ENCODE measurements around the gene CDH12.

CDH12 gene

DNA sequence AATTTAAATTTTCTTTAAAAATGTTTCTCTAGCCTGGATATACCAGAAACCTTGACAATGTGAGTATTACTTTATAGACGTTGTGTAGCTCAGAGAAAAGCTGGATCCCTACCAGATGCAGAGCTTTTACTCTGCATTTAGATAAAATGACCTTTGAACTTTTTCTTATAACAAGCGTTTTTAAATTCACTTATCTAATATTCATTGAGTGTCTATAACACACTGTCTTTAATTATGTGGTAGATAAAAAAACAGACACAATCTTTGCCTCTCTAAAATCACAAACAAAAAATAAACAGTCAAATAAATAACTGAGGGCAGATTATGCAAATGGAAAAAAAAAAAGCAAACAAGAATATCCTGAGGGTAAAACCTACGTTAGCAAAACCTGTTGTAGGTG, 773.6 kb downstream of the CDH12 start:
- H3K36me3 ChIP-seq (replicated peaks): no peaks in the 10 kb centered on the region
- TF ChIP-seq, protein P1, sequence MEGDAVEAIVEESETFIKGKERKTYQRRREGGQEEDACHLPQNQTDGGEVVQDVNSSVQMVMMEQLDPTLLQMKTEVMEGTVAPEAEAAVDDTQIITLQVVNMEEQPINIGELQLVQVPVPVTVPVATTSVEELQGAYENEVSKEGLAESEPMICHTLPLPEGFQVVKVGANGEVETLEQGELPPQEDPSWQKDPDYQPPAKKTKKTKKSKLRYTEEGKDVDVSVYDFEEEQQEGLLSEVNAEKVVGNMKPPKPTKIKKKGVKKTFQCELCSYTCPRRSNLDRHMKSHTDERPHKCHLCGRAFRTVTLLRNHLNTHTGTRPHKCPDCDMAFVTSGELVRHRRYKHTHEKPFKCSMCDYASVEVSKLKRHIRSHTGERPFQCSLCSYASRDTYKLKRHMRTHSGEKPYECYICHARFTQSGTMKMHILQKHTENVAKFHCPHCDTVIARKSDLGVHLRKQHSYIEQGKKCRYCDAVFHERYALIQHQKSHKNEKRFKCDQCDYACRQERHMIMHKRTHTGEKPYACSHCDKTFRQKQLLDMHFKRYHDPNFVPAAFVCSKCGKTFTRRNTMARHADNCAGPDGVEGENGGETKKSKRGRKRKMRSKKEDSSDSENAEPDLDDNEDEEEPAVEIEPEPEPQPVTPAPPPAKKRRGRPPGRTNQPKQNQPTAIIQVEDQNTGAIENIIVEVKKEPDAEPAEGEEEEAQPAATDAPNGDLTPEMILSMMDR (IDR thresholded peaks at IDR 0.05; ENCODE audit: low read depth, low read length, missing control alignments): no peak

GRCh38 chr5:22079002-22079401, 774.1 kb downstream of the CDH12 start:
- H3K27ac ChIP-seq: no peak overlapping the region
- H3K36me3 ChIP-seq (replicated peaks): no peaks in the 10 kb centered on the region
- in situ Hi-C loops (cut with HindIII; ENCODE audit: low pct_ligation_motif_present, low sequenced_read_pairs): no loop called here
- no peaks in the 10 kb centered on the region for H3K27me3 ChIP-seq (replicated peaks)
- TF ChIP-seq, protein P1 (IDR thresholded peaks at IDR 0.05; ENCODE audit: low read depth, low read length, missing control alignments): no peak
- DNase-seq: no peak
- H3K4me3 ChIP-seq (ENCODE audit: low read depth, low read length): no peak overlapping the region

More for the DNA sequence above, 773.6 kb downstream of the CDH12 start:
- Histone ChIP-seq H3K27me3 (replicated peaks) (no peaks in the 10 kb centered on the region), H3K4me3 (ENCODE audit: low read depth, low read length) (no peak overlapping the region), H3K27ac (no peak overlapping the region)
- DNase-seq: no peak
- in situ Hi-C loops (cut with HindIII; ENCODE audit: low pct_ligation_motif_present, low sequenced_read_pairs): no loop called here

DNA sequence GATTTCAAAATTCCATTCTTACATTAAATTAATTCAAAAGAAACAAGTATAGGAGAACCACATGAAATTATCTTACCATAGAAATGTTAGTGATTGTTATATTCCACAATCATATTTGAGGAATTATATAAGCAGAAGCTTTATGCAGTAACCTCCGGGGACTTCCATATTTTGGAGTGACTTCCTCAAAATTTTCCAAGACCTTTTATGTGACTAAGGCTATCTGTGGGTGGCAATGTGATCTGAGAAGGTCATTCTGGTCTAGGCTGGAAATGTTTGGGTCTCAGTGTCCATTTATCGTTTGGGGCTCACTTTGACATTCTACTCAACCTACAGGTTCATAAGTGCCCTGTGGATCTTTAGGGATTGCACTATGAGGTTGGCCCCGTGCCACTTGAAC, 776.6 kb downstream of the CDH12 start:
- no peaks in the 10 kb centered on the region for H3K36me3 ChIP-seq (replicated peaks)
- in situ Hi-C loops (cut with HindIII; ENCODE audit: low pct_ligation_motif_present, low sequenced_read_pairs): no loop called here
- no peak for DNase-seq
- H3K27ac ChIP-seq: no peak overlapping the region
- H3K27me3 ChIP-seq (replicated peaks): no peaks in the 10 kb centered on the region
- TF ChIP-seq, protein P1 (IDR thresholded peaks at IDR 0.05; ENCODE audit: low read depth, low read length, missing control alignments): no peak
- no peak overlapping the region for H3K4me3 ChIP-seq (ENCODE audit: low read depth, low read length)

DNA sequence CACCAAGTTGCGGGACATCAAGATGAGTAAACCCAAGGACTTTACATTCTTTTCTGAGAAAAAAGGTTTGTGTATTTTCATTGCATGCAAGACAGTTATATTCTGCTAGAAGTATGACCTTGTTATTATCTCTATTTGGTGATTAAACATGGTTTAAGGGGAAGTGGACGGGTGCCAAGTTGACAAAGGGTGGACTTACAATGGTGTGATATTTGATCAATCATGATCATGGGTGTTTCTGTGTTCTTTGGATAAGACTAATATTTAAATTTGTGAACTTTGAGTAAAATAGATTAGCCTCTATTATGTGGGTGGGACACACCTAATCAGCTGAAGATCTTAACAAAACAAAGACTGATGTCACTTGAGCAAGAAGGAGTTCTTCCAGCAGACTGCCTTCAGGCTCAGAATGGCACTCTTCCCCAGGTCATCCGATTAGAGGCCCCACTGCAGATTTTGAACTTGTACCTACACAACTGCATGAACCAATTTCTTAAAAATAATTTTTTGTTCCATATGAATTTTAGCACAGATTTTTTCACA, 782.9 kb downstream of the CDH12 start:
- no peaks in the 10 kb centered on the region for H3K27me3 ChIP-seq (replicated peaks)
- no peak overlapping the region for H3K27ac ChIP-seq
- TF ChIP-seq, protein P1 (IDR thresholded peaks at IDR 0.05; ENCODE audit: low read depth, low read length, missing control alignments): no peak
- H3K36me3 ChIP-seq (replicated peaks): no peaks in the 10 kb centered on the region
- in situ Hi-C loops (cut with HindIII; ENCODE audit: low pct_ligation_motif_present, low sequenced_read_pairs): no loop called here
- no peak overlapping the region for H3K4me3 ChIP-seq (ENCODE audit: low read depth, low read length)
- no peak for DNase-seq

DNA sequence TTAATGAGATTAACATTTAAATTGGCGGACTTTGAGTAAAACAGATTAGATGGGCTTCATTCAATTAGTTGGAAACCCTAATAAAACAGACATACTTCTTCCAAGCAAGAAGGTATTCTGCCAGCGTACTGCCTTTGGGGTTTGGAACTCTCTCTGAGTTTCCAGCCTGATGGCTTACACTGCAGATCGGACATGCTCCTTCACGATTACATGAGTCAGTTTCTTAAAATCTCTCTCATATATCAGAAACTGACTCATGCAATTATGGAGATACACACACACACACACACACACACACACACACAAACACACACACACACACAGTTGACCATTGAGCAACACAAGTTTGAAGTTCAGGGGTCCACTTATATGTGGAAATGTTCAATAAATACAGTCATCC, 789.4 kb downstream of the CDH12 start:
- Histone ChIP-seq H3K27ac (no peak overlapping the region), H3K4me3 (ENCODE audit: low read depth, low read length) (no peak overlapping the region), H3K27me3 (replicated peaks) (no peaks in the 10 kb centered on the region), H3K36me3 (replicated peaks) (no peaks in the 10 kb centered on the region)
- no peak for DNase-seq
- TF ChIP-seq, protein P1 (IDR thresholded peaks at IDR 0.05; ENCODE audit: low read depth, low read length, missing control alignments): no peak
- in situ Hi-C loops (cut with HindIII; ENCODE audit: low pct_ligation_motif_present, low sequenced_read_pairs): no loop called here

DNA sequence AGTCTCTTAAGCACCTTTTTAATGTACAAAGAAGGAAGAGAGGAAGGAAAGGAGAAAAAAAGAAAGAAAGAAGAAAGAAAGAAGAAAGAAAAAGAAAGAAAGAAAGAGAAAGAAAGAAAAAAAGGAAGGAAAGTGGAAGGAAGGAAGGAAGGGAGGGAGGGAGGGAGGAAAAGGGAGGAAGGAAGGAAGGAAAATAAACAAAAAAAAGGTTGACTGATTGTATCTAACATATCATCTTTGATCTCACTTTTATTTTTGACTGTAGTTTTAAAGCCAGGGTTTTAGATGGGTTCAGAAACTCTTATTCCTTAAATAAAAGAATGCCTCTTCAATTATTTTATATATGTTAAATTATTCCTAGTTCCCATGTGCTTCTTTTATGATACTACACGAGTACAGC, 794.5 kb downstream of the CDH12 start:
- DNase-seq: no peak
- no peak overlapping the region for H3K27ac ChIP-seq
- in situ Hi-C loops (cut with HindIII; ENCODE audit: low pct_ligation_motif_present, low sequenced_read_pairs): no loop called here
- H3K27me3 ChIP-seq (replicated peaks): no peaks in the 10 kb centered on the region
- no peak overlapping the region for H3K4me3 ChIP-seq (ENCODE audit: low read depth, low read length)
- TF ChIP-seq, protein P1 (IDR thresholded peaks at IDR 0.05; ENCODE audit: low read depth, low read length, missing control alignments): no peak
- no peaks in the 10 kb centered on the region for H3K36me3 ChIP-seq (replicated peaks)

Measured in brain microvascular endothelial cell (primary cell).